Mesenchymal stem cell (in vitro differentiated cells and primary cell): Measurements from ENCODE around the gene ELAVL1.

Source experiments
- DNase-seq: peaks from one replicate; pipeline ENCODE4 v3.0.0-alpha.2; 2013
- H2AFZ ChIP-seq: one replicate; pipeline ENCODE4 v1.6.1; 2013; ENCODE audit warnings: low read depth, mild to moderate bottlenecking, control low read depth, inconsistent platforms, low read length, moderate library complexity
- H2AK5ac ChIP-seq: 2 replicates; pipeline ENCODE4 v1.6.1; 2013; ENCODE audit warnings: low read length, moderate library complexity, mild to moderate bottlenecking, inconsistent platforms; ENCODE audit not compliant: severe bottlenecking
- H2BK120ac ChIP-seq: one replicate; pipeline ENCODE4 v1.6.1; 2013; ENCODE audit warnings: low read depth, mild to moderate bottlenecking, inconsistent platforms, low read length, moderate library complexity
- H2BK12ac ChIP-seq, 2 experiments: one replicate each; pipeline ENCODE4 v1.6.1; 2013; ENCODE audit warnings: inconsistent platforms in 2 of 2, low read length in 2 of 2, mild to moderate bottlenecking in 2 of 2, moderate library complexity in 2 of 2, control low read depth in 1 of 2
- H2BK15ac ChIP-seq: one replicate; pipeline ENCODE4 v1.6.1; 2013; ENCODE audit warnings: mild to moderate bottlenecking, low read depth, inconsistent platforms; ENCODE audit not compliant: poor library complexity, severe bottlenecking
- H2BK5ac ChIP-seq: 2 replicates; pipeline ENCODE4 v1.6.1; 2013; ENCODE audit warnings: low read depth, mild to moderate bottlenecking, low read length, control low read depth, inconsistent platforms; ENCODE audit not compliant: poor library complexity, severe bottlenecking
- H3K14ac ChIP-seq, 2 experiments: one replicate each; pipeline ENCODE4 v1.6.1; 2013; ENCODE audit warnings: inconsistent platforms in 2 of 2, low read length in 2 of 2, control low read depth in 1 of 2, mild to moderate bottlenecking in 1 of 2, moderate library complexity in 1 of 2
- H3K18ac ChIP-seq, 2 experiments: one replicate each; pipeline ENCODE4 v1.6.1; 2013; ENCODE audit warnings: inconsistent platforms in 2 of 2, low read length in 2 of 2, control low read depth in 1 of 2, low read depth in 1 of 2, mild to moderate bottlenecking in 1 of 2
- H3K23ac ChIP-seq, 2 experiments: one replicate each; pipeline ENCODE4 v1.6.1; 2013; ENCODE audit warnings: inconsistent platforms in 2 of 2, low read length in 2 of 2, mild to moderate bottlenecking in 2 of 2, moderate library complexity in 2 of 2, control low read depth in 1 of 2
- H3K27ac ChIP-seq: 2 replicates; pipeline ENCODE4 v1.5.1; 2013; ENCODE audit warnings: mild to moderate bottlenecking, moderate library complexity, low read length, control low read depth, inconsistent platforms; ENCODE audit not compliant: poor library complexity, severe bottlenecking
- H3K27me3 ChIP-seq, 2 experiments: 2 replicates each; pipeline versions ENCODE4 v1.6.1 to v1.7.0; 2013; ENCODE audit warnings: low read length in 2 of 2, mild to moderate bottlenecking in 2 of 2, moderate library complexity in 2 of 2, control low read depth in 1 of 2, inconsistent platforms in 1 of 2; ENCODE audit not compliant: control insufficient read depth in 1 of 2, insufficient read depth in 1 of 2
- H3K36me3 ChIP-seq, 2 experiments: 2 replicates each; pipeline versions ENCODE4 v1.6.1 to v1.7.0; 2013; ENCODE audit warnings: low read length in 2 of 2, control low read depth in 1 of 2, inconsistent platforms in 1 of 2, low read depth in 1 of 2, mild to moderate bottlenecking in 1 of 2; ENCODE audit not compliant: insufficient read depth in 2 of 2, control insufficient read depth in 1 of 2
- H3K4ac ChIP-seq, 2 experiments: one replicate each; pipeline ENCODE4 v1.6.1; 2013; ENCODE audit warnings: inconsistent platforms in 2 of 2, low read length in 2 of 2, mild to moderate bottlenecking in 2 of 2, moderate library complexity in 2 of 2, control low read depth in 1 of 2, low read depth in 1 of 2
- H3K4me1 ChIP-seq: 2 replicates; pipeline ENCODE4 v1.6.1; 2013; ENCODE audit warnings: low read depth, low read length, control low read depth; ENCODE audit not compliant: control insufficient read depth, insufficient read depth
- H3K4me2 ChIP-seq: 2 replicates; pipeline ENCODE4 v1.6.1; 2013; ENCODE audit warnings: low read length, mild to moderate bottlenecking, inconsistent platforms; ENCODE audit not compliant: poor library complexity, severe bottlenecking
- H3K4me3 ChIP-seq, 2 experiments: 2 replicates each; pipeline versions ENCODE4 v1.5.1 to v1.7.0; 2013; ENCODE audit warnings: low read length in 2 of 2, mild to moderate bottlenecking in 2 of 2, control low read depth in 1 of 2, low read depth in 1 of 2; ENCODE audit not compliant: insufficient read depth in 1 of 2
- H3K79me1 ChIP-seq: replicated peaks from 2 replicates; pipeline ENCODE4 v1.6.1; 2013; ENCODE audit warnings: mild to moderate bottlenecking, control low read depth, low read length, inconsistent platforms; ENCODE audit not compliant: poor library complexity, severe bottlenecking
- H3K9ac ChIP-seq: 2 replicates; pipeline ENCODE4 v1.7.0; 2013; ENCODE audit warnings: mild to moderate bottlenecking, low read length, moderate library complexity
- H3K9me3 ChIP-seq: 2 replicates; pipeline ENCODE4 v1.7.0; 2013; ENCODE audit warnings: mild to moderate bottlenecking, low read length; ENCODE audit not compliant: control insufficient read depth
- H4K8ac ChIP-seq: one replicate; pipeline ENCODE4 v1.6.1; 2013; ENCODE audit warnings: inconsistent platforms, mild to moderate bottlenecking, low read length, moderate library complexity
- H4K91ac ChIP-seq: one replicate; pipeline ENCODE4 v1.6.1; 2013; ENCODE audit warnings: mild to moderate bottlenecking, low read length, inconsistent platforms
- WGBS: methylation state at CpG from one replicate; pipeline ENCODE4 v1.1.7; 2013; ENCODE audit warnings: mixed read lengths; 5-methylcytosine and 5-hydroxymethylcytosine counted together

ELAVL1 gene

GRCh38 chr19:7916955-7917266 lies 88.5 kb downstream of the ELAVL1 start:
- peak overlapping the region in 1 of 2 experiments; percentile 55 for H2BK12ac ChIP-seq
- H3K9ac ChIP-seq: peak overlapping the region; percentile 29
- H4K91ac ChIP-seq: no peak overlapping the region
- peak overlapping the region; percentile 93 for H4K8ac ChIP-seq
- DNase-seq: peak; percentile 21
- H2AFZ ChIP-seq: no peak overlapping the region
- H3K23ac ChIP-seq: no peak overlapping the region
- H2BK120ac ChIP-seq: no peak overlapping the region
- no peak overlapping the region for H2AK5ac ChIP-seq
- H3K14ac ChIP-seq: no peak overlapping the region
- H3K4me3 ChIP-seq: peak overlapping the region; percentile 49 to 63
- no peak overlapping the region for H3K4ac ChIP-seq
- H2BK15ac ChIP-seq: peak overlapping the region; percentile 54
- H2BK5ac ChIP-seq: no peak overlapping the region
- no peak overlapping the region for H3K18ac ChIP-seq
- peaks cover 41% of the 10 kb centered on the region for H3K4me1 ChIP-seq
- peaks cover 4% of the 10 kb centered on the region for H3K79me1 ChIP-seq
- no peaks in the 10 kb centered on the region for H3K9me3 ChIP-seq
- H3K27me3 ChIP-seq: peaks cover 21 to 31% of the 10 kb centered on the region in 2 experiments
- peaks cover 14 to 35% of the 10 kb centered on the region in 2 experiments for H3K36me3 ChIP-seq
- peak overlapping the region; percentile 54 for H3K4me2 ChIP-seq
- WGBS: 5% methylated on average over 12 of the region's 12 CpGs
- H3K27ac ChIP-seq: no peak overlapping the region

- 2% methylated on average over 100 of the region's 104 CpGs for whole genome bisulfite sequencing
These were observed 89.1 kb downstream of the ELAVL1 start for GRCh38 chr19:7916103-7916954.

DNA sequence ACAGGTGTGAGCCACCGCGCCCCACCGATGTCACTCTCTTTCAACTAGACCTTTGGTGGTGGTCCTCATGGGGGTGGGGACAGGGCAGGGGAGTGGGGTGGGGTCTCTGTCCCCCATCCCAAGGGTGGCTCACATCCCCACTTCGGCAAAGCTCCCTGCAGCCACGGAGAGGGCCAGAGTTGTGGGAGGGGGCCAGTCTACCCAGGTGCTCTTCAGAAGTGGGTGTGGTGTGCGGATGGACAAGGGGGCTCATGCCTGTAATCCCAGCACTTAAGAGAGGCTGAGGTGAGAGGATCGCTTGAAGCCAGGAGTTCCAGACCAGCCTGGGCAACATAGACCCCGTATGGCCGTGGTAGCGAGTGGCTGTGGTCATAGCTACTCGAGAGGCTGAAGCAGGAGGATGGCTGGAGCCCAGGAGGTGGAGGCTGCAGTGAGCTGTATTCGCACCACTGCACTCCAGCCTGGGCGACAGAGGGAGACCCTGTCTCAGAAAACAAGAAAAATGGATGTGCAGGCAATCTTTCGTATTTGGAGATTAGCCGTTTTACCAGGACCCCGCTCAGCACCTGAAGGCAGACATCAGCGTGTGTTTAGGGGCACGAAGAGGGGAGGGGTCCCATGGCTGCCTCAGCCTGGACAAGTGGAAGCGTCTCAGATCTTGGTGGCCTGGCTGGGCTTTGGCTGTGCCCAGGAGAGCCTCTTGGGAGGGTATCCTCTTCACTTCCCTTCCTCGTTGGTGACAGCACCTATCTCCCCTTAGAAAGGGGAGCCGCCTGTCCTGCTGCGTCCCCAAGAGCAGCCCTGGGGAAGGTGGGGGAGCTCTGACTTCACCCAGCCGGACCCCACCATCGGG lies 90.0 kb downstream of the ELAVL1 start:
- Histone ChIP-seq H3K27ac (no peak overlapping the region), H2BK5ac (no peak overlapping the region), H3K9ac (peak overlapping the region; percentile 38)

More at GRCh38 chr19:7916103-7916954, 89.1 kb downstream of the ELAVL1 start:
- Histone ChIP-seq H3K4me1 (peaks cover 35% of the 10 kb centered on the region), H2AFZ (peak overlapping the region; percentile 16), H3K4ac (no peak overlapping the region), H3K14ac (peak overlapping the region in 1 of 2 experiments; percentile 74), H3K23ac (peak overlapping the region in 1 of 2 experiments; percentile 36), H2BK120ac (no peak overlapping the region), H3K36me3 (peaks cover 17 to 35% of the 10 kb centered on the region in 2 experiments), H3K27ac (no peak overlapping the region), H3K9me3 (no peaks in the 10 kb centered on the region), H4K91ac (peak overlapping the region; percentile 58), H3K79me1 (peaks cover 5% of the 10 kb centered on the region), H3K4me3 (peak overlapping the region; percentile 49 to 63), H3K27me3 (peaks cover 21 to 31% of the 10 kb centered on the region in 2 experiments), H3K4me2 (peak overlapping the region; percentile 54), H3K18ac (peak overlapping the region; percentile 50 to 73), H2BK12ac (no peak overlapping the region), H3K9ac (peak overlapping the region; percentile 38), H2BK5ac (no peak overlapping the region), H4K8ac (peak overlapping the region; percentile 93), H2BK15ac (peak overlapping the region; percentile 60), H2AK5ac (no peak overlapping the region)
- peak; percentile 23 for DNase-seq

More for the DNA sequence above, 90.0 kb downstream of the ELAVL1 start:
- peak overlapping the region; percentile 54 for H3K4me2 ChIP-seq
- H2BK120ac ChIP-seq: no peak overlapping the region
- H3K14ac ChIP-seq: no peak overlapping the region
- H3K79me1 ChIP-seq: peaks cover 10% of the 10 kb centered on the region
- peaks cover 25 to 43% of the 10 kb centered on the region in 2 experiments for H3K36me3 ChIP-seq
- H2BK12ac ChIP-seq: no peak overlapping the region
- H3K4me3 ChIP-seq: peak overlapping the region in 1 of 2 experiments; percentile 63
- H4K8ac ChIP-seq: peak overlapping the region; percentile 24
- peaks cover 21 to 31% of the 10 kb centered on the region in 2 experiments for H3K27me3 ChIP-seq
- no peak overlapping the region for H4K91ac ChIP-seq
- peak overlapping the region in 1 of 2 experiments; percentile 57 for H3K23ac ChIP-seq
- no peak for DNase-seq
- no peak overlapping the region for H3K4ac ChIP-seq
- no peak overlapping the region for H2AFZ ChIP-seq
- 70% methylated on average over 24 of the region's 24 CpGs for WGBS
- no peaks in the 10 kb centered on the region for H3K9me3 ChIP-seq
- H2AK5ac ChIP-seq: no peak overlapping the region
- H3K18ac ChIP-seq: no peak overlapping the region
- H3K4me1 ChIP-seq: peaks cover 30% of the 10 kb centered on the region
- peak overlapping the region; percentile 60 for H2BK15ac ChIP-seq
